NCI-H82 (cell line): Measurements from ENCODE around the gene KRTAP4-16.
"Not testable (repeated sequence)": the region's sequence is repeated elsewhere in the genome, so short reads cannot be mapped to it uniquely, and the experiment has no call there.

ENCODE experiments used
- DNase-seq: peaks from one replicate; lab custom pipeline; 2025; lab: John Stamatoyannopoulos, UW

The KRTAP4-16 gene

GRCh38 chr17:41073676-41074075 is 28.3 kb downstream of the KRTAP4-16 start:
- DNase-seq = no peak

DNA sequence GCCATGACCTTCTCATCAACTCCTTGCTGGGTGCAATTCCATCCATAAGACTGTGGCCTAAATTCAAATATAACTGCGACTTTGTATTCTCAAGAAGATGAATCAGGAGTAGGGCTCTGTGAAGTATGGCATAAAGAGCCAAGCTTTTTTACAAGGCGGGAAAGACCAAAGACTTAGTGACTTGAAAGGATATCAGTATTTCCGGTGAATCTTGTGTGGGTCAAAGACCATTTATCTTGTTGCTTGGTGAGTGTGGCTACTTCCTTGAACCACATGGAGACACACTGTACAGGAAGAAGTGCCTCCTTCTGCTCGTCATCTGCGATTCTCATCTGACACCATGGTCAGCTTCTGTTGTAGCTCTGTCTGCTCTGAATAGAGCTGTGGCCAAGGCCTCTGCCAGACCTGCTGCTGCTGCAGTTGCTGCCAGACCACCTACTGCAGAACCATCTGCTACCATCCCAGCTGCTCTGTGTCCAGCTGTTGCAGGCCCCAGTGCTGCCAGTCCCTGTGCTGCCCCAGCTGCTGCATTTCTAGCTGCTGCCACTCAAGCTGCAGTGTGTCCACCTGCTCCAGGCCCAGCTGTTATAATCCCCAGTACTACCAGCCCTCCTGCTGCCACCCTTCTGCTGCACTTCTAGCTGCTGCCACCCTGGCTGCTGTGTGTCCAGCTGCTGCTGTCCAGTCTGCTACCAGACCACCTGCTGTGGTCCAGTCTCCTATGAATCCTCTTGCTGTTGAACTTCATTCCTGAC is 30.2 kb downstream of the KRTAP4-16 start:
- DNase-seq = no peak

GRCh38 chr17:41069031-41069430 is 33.0 kb downstream of the KRTAP4-16 start:
- DNase-seq = no peak

- DNase-seq = no peak
These were observed 34.7 kb downstream of the KRTAP4-16 start for GRCh38 chr17:41067281-41067680.

- DNase-seq = no peak
These were observed 36.0 kb downstream of the KRTAP4-16 start, which contains the start of gene KRTAP2-4 for GRCh38 chr17:41065829-41066624. Gene KRTAP2-4 (minus strand): TSS chr17:41065879. CDS start chr17:41065845, 34 bp downstream.

DNA sequence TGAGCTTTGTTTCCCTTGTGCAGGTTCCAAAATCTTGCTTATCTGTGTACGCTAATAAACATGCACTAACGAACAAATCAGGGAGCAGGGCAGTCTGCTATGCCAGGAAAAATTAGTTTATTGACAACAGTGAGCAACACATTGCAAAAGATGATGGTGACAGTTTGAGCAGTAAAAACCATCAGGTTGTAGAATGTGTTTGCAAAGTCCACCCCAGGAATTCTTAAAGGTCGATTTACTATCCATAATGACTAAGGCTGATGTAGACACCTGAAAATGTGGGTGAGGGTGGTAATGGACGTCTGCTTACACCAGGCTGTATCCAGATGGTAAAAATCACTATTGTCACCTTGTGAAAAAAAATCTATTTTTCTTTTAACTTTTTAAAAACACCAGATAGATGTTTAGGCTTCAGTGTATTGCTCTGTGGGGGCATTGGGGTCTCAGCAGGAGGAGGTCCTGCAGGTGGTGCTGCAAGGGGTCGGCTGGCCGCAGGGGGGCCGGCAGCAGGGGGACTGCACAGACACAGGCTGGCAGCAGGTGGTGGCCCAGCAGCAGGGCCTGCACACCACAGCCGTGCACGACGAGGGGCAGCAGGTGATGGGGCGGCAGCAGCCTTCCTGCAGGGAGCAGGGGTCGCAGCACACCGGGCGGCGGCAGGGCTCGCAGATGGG is 36.9 kb downstream of the KRTAP4-16 start:
- not testable (repeated sequence) for DNase-seq

GRCh38 chr17:41064301-41064700 is 37.7 kb downstream of the KRTAP4-16 start:
- DNase-seq = no peak

DNA sequence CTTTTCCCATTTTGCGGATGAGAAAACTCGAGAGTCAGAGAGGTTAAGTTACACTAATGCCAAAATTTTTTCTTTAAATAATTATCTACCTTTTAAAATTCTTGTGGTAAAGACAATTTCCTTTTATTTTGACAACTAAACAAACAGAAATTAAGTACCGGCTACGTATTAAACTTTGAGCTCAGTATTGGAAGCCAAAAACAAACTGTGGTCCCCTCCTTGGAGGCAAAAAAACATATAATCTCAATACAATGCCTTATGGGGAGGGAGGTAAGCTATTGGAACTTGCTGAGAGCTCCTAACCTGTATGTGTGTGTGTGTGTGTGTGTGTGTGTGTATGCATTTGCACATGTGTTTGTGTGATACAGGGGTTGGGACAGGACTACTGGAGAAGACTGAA is 38.6 kb downstream of the KRTAP4-16 start:
- DNase-seq = no peak

DNA sequence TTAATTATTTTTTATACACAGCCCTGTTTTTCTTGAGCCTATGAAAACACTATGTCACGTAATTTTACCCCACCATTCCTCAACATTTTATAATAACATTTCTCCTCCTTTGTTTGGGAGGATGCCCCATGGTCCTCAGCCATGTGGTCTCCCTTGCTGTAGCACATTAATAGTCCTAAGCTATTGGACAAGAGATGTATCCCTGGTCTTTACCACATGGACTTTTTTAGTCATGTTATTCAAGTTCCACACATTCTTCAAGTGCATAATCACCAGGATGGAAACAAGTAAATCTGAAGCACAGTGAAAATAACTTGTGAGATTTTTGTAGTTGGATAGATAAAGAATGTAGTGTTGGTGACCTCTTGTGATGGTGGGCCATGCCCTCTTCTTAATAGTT is 40.0 kb downstream of the KRTAP4-16 start:
- no peak for DNase-seq

GRCh38 chr17:41060052-41060604 is 41.9 kb downstream of the KRTAP4-16 start, which contains the start of gene KRTAP2-3:
Gene KRTAP2-3 (minus strand): TSS chr17:41060114. CDS start chr17:41060050, 64 bp downstream.
- DNase-seq = no peak

GRCh38 chr17:41059276-41060051 is 42.5 kb downstream of the KRTAP4-16 start:
- not testable (repeated sequence) for DNase-seq

DNA sequence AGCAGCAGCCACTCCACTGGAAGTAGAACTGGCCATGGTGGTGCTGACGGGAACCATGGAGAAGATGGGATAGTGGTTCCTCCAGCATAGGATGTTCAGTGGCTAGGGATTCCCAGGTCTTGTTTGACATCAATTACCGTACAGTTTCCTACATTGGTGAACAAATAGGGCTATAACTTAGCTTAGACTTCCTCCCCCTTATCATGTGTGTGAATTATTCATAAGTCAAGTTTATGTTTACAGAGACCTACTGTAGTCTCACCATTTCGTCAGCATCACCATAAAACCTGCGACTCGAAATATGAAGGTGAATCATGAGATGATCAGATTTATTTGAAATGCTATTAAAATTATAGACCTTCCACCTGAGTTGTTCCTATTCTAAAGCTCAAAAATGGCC is 43.3 kb downstream of the KRTAP4-16 start:
- DNase-seq = no peak

DNA sequence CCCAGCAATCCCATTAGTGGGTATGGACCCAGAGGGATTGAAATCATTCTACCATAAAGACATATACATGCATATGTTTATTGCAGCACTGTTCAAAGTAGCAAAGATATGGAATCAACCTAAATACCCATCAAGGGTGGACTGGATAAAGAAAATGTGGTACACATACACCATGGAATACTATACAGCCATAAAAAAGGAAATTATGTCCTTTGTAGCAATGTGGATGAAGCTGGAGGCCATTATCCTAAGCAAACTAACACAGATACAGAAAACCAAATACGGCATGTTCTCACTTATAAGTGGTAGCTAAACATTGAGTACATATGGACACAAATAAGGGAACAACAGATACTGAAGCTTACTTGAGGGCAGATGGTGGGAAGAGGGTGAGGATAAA is 44.5 kb downstream of the KRTAP4-16 start:
- DNase-seq = no peak

GRCh38 chr17:41055130-41055529 is 46.9 kb downstream of the KRTAP4-16 start, which contains the start of gene KRTAP2-2:
Gene KRTAP2-2 (minus strand): TSS chr17:41055230. CDS start chr17:41055211, 19 bp downstream.
- DNase-seq = not testable (repeated sequence)

GRCh38 chr17:41054556-41054955 is 47.5 kb downstream of the KRTAP4-16 start:
- DNase-seq = not testable (repeated sequence)

DNA sequence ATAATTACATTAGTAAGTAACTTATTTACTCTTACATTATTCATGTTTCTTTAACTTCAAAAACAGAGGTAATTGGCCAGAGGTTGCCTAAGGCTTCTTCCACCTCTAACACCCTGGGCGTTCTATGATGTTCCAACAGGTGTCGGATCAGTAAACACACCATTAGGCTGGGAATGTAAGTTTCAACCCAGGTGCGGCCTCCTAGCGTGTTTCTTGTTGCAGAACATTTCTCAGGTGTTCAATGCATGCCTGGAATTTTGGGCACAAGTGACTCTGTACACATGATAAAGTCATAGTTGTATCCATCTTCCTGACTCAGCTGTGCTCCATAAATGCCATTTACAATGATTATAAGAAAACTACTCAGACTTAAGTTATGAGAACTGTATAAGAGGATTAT is 48.0 kb downstream of the KRTAP4-16 start:
- no peak for DNase-seq

DNA sequence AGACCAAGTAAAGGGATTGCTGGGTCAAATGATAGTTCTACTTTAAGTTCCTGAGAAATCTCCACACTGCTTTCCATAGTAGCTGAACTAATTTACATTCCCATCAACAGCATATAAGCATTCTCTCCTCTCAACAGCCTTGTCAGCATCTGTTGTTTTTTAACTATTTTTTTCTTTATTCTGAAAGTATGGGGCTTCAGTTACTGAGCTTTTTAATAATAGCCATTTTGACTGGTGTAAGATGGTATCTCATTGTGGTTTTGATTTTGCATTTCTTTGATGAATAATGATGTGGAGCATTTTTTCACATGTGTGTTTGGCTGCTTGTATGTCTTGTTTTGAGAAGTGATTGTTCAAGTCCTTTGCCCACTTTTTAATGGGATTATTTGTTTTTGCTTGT is 49.4 kb downstream of the KRTAP4-16 start:
- no peak for DNase-seq
